Measurements from ENCODE around the gene THSD7B. TPM values are rescaled to one million over a fixed set of nuclear protein-coding genes. Genes with fewer than 3 reads are reported as not detected.

Gene THSD7B
- polyA plus RNA-seq, 1 donor from 2014 or later = 0.46 TPM

GRCh38 chr2:137228566-137228965 lies 463.2 kb downstream of the THSD7B start:
- H3K9me2 ChIP-seq (ENCODE audit: insufficient read depth, low read length) = no peaks in the 10 kb centered on the region
- no peak overlapping the region for H2AFZ ChIP-seq (ENCODE audit: low read depth, low read length)
- TF ChIP-seq EP300 (conservative IDR thresholded peaks at IDR 0.05; ENCODE audit: poor library complexity, severe bottlenecking) (no peak), SMC3 (conservative IDR thresholded peaks at IDR 0.05; ENCODE audit: poor library complexity) (no peak), RAD21 (conservative IDR thresholded peaks at IDR 0.05) (no peak), MXI1 (conservative IDR thresholded peaks at IDR 0.05; ENCODE audit: poor library complexity, severe bottlenecking) (no peak), POLR2AphosphoS5 (IDR thresholded peaks at IDR 0.05) (no peak), EZH2 (IDR thresholded peaks at IDR 0.05; ENCODE audit: borderline replicate concordance, insufficient read depth, low read length, poor library complexity, severe bottlenecking) (no peak), TAF1 (IDR thresholded peaks at IDR 0.05; ENCODE audit: low read depth) (no peak), REST (IDR thresholded peaks at IDR 0.05; ENCODE audit: borderline replicate concordance) (no peak)
- TF ChIP-seq, protein P1, sequence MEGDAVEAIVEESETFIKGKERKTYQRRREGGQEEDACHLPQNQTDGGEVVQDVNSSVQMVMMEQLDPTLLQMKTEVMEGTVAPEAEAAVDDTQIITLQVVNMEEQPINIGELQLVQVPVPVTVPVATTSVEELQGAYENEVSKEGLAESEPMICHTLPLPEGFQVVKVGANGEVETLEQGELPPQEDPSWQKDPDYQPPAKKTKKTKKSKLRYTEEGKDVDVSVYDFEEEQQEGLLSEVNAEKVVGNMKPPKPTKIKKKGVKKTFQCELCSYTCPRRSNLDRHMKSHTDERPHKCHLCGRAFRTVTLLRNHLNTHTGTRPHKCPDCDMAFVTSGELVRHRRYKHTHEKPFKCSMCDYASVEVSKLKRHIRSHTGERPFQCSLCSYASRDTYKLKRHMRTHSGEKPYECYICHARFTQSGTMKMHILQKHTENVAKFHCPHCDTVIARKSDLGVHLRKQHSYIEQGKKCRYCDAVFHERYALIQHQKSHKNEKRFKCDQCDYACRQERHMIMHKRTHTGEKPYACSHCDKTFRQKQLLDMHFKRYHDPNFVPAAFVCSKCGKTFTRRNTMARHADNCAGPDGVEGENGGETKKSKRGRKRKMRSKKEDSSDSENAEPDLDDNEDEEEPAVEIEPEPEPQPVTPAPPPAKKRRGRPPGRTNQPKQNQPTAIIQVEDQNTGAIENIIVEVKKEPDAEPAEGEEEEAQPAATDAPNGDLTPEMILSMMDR (IDR thresholded peaks at IDR 0.05; ENCODE audit: poor library complexity, severe bottlenecking) = no peak
- H4K20me1 ChIP-seq (ENCODE audit: insufficient read depth) = no peaks in the 10 kb centered on the region
- H3K36me3 ChIP-seq (ENCODE audit: insufficient read depth, low read length) = no peaks in the 10 kb centered on the region
- H3K9me3 ChIP-seq (ENCODE audit: low read length) = no peaks in the 10 kb centered on the region
- no peaks in the 10 kb centered on the region for H3K79me2 ChIP-seq (replicated peaks; ENCODE audit: insufficient read depth, low read length)
- H3K4me2 ChIP-seq (ENCODE audit: low read length) = no peak overlapping the region
- no peak overlapping the region for H3K9ac ChIP-seq (ENCODE audit: low read length)
- H3F3A ChIP-seq (ENCODE audit: insufficient read depth, low read length, poor library complexity, severe bottlenecking) = no peaks in the 10 kb centered on the region
- H3K27ac ChIP-seq (ENCODE audit: low read length) = no peak overlapping the region
- H3K27me3 ChIP-seq (ENCODE audit: insufficient read depth, low read depth, low read length) = no peaks in the 10 kb centered on the region
- no peak overlapping the region for H3K4me3 ChIP-seq (ENCODE audit: low read length)

DNA sequence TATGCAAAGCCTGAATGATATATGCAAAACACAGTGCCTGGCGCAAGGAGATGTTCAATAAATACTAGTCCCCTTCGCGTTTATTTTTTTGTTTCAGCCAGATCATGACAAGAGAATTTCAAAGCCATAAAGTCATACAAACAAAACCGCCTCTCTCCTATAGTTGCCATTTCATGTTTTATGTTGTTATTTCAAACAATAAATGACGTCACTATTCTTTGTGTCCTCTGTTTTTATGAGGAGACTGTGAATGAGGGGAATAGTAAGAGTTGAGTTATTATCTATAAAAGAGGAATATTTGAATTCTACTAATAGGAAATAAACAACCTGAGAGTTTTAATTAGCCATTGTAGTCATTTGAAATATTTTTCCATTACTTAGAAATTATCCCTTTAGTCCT lies 464.5 kb downstream of the THSD7B start:
- TF ChIP-seq EZH2 (IDR thresholded peaks at IDR 0.05; ENCODE audit: borderline replicate concordance, insufficient read depth, low read length, poor library complexity, severe bottlenecking) = no peak
- TF ChIP-seq SMC3 (conservative IDR thresholded peaks at IDR 0.05; ENCODE audit: poor library complexity) = no peak
- TF ChIP-seq MXI1 (conservative IDR thresholded peaks at IDR 0.05; ENCODE audit: poor library complexity, severe bottlenecking) = no peak
- no peak for TF ChIP-seq REST (IDR thresholded peaks at IDR 0.05; ENCODE audit: borderline replicate concordance)
- TF ChIP-seq TAF1 (IDR thresholded peaks at IDR 0.05; ENCODE audit: low read depth) = no peak
- no peak for TF ChIP-seq RAD21 (conservative IDR thresholded peaks at IDR 0.05)
- TF ChIP-seq, protein P1 (IDR thresholded peaks at IDR 0.05; ENCODE audit: poor library complexity, severe bottlenecking) = no peak
- H3K27me3 ChIP-seq (ENCODE audit: insufficient read depth, low read depth, low read length) = no peaks in the 10 kb centered on the region
- H3K79me2 ChIP-seq (replicated peaks; ENCODE audit: insufficient read depth, low read length) = no peaks in the 10 kb centered on the region
- no peaks in the 10 kb centered on the region for H4K20me1 ChIP-seq (ENCODE audit: insufficient read depth)
- H3F3A ChIP-seq (ENCODE audit: insufficient read depth, low read length, poor library complexity, severe bottlenecking) = no peaks in the 10 kb centered on the region
- H3K4me3 ChIP-seq (ENCODE audit: low read length) = no peak overlapping the region
- H3K36me3 ChIP-seq (ENCODE audit: insufficient read depth, low read length) = no peaks in the 10 kb centered on the region
- H3K4me2 ChIP-seq (ENCODE audit: low read length) = no peak overlapping the region
- H2AFZ ChIP-seq (ENCODE audit: low read depth, low read length) = no peak overlapping the region
- no peak overlapping the region for H3K27ac ChIP-seq (ENCODE audit: low read length)
- no peaks in the 10 kb centered on the region for H3K9me3 ChIP-seq (ENCODE audit: low read length)
- no peaks in the 10 kb centered on the region for H3K9me2 ChIP-seq (ENCODE audit: insufficient read depth, low read length)
- no peak overlapping the region for H3K9ac ChIP-seq (ENCODE audit: low read length)
